DMS114 treated with DMSO at 0.1 percent for 48 hours (cell line): ENCODE results near the gene OR2A2.
"Not testable (repeated sequence)": the region's sequence is repeated elsewhere in the genome, so short reads cannot be mapped to it uniquely, and the experiment has no call there.

Source experiments
- DNase-seq: peaks from one replicate; lab custom pipeline; 2025; ENCODE audit not compliant: unreplicated experiment; lab: John Stamatoyannopoulos, UW

Gene OR2A2

GRCh38 chr7:144109283-144109682 lies at the start of gene OR2A2:
Gene OR2A2, plus strand, starts transcription at chr7:144109583. Its CDS starts 0 bp downstream, at chr7:144109583.
- DNase-seq = no peak

- DNase-seq = no peak
Observed at GRCh38 chr7:144063710-144064109, 45.7 kb upstream of the OR2A2 start.

GRCh38 chr7:144069511-144069910 lies 39.9 kb upstream of the OR2A2 start, which contains the start of gene OR2A25:
Gene OR2A25, plus strand, starts transcription at chr7:144069811. Its CDS starts 4,409 bp downstream, at chr7:144074220.
- no peak for DNase-seq

- no peak for DNase-seq
Observed at GRCh38 chr7:144069953-144070352, 39.4 kb upstream of the OR2A2 start.

GRCh38 chr7:144074374-144074773 lies 35.0 kb upstream of the OR2A2 start:
- no peak for DNase-seq

- no peak for DNase-seq
Observed at GRCh38 chr7:144085978-144086377, 23.4 kb upstream of the OR2A2 start, which contains the start of gene OR2A12. Gene OR2A12, plus strand, starts transcription at chr7:144086278. Its CDS starts 8,830 bp downstream, at chr7:144095108.

GRCh38 chr7:144086730-144087129 lies 22.7 kb upstream of the OR2A2 start:
- DNase-seq = no peak

GRCh38 chr7:144087230-144087629 lies 22.2 kb upstream of the OR2A2 start:
- no peak for DNase-seq

- no peak for DNase-seq
Observed at GRCh38 chr7:144090667-144091066, 18.7 kb upstream of the OR2A2 start.

- DNase-seq = no peak
Observed at GRCh38 chr7:144098776-144099175, 10.6 kb upstream of the OR2A2 start.

- DNase-seq = no peak
Observed at GRCh38 chr7:144100607-144101006, 8.8 kb upstream of the OR2A2 start.

- DNase-seq = no peak
Observed at GRCh38 chr7:144102041-144102440, 7.3 kb upstream of the OR2A2 start.

GRCh38 chr7:144105211-144105610 lies 4.2 kb upstream of the OR2A2 start:
- DNase-seq = no peak

- no peak for DNase-seq
Observed at GRCh38 chr7:144110272-144110671, 889 bp downstream of the OR2A2 start.

GRCh38 chr7:144113651-144114050 lies 4.3 kb downstream of the OR2A2 start:
- no peak for DNase-seq

- DNase-seq = no peak
Observed at GRCh38 chr7:144118341-144118740, 9.0 kb downstream of the OR2A2 start.

GRCh38 chr7:144122876-144123275 lies 13.5 kb downstream of the OR2A2 start, which contains the start of gene OR2A14:
Gene OR2A14, plus strand, starts transcription at chr7:144123176. Its CDS starts 5,937 bp downstream, at chr7:144129113.
- DNase-seq = no peak

- DNase-seq = peak; percentile 56
Observed at GRCh38 chr7:144127714-144128334, 18.4 kb downstream of the OR2A2 start.

- not testable (repeated sequence) for DNase-seq
Observed at GRCh38 chr7:144129601-144130000, 20.2 kb downstream of the OR2A2 start.

GRCh38 chr7:144130730-144131129 lies 21.3 kb downstream of the OR2A2 start:
- DNase-seq = no peak

GRCh38 chr7:144132262-144132661 lies 22.9 kb downstream of the OR2A2 start:
- no peak for DNase-seq

GRCh38 chr7:144133307-144133706 lies 23.9 kb downstream of the OR2A2 start:
- no peak for DNase-seq

- no peak for DNase-seq
Observed at GRCh38 chr7:144134116-144134515, 24.7 kb downstream of the OR2A2 start.
